Astrocyte of the cerebellum (primary cell): ENCODE results near the gene DHCR24.

ENCODE experiments used
- DNase-seq: peaks from one replicate; pipeline ENCODE4 v3.0.0-alpha.2; 2011; ENCODE audit warnings: low read depth
- H3K4me3 ChIP-seq: 2 replicates; pipeline ENCODE4 v1.5.1; 2011; ENCODE audit warnings: mild to moderate bottlenecking, low read depth, low read length, moderate library complexity
- CTCF ChIP-seq: IDR thresholded peaks from 2 replicates; pipeline ENCODE4 v1.5.1; 2012; ENCODE audit warnings: low read length, low read depth, moderate library complexity, mild to moderate bottlenecking; ENCODE audit errors: missing control alignments
- in situ Hi-C: cut with HindIII; loops from 2 replicates; pipeline ENCODE4 v1.10.0; 2017; ENCODE audit warnings: low sequenced_read_pairs

DHCR24 gene

GRCh38 chr1:54857746-54858561 lies 29.0 kb downstream of the DHCR24 start:
- no peak for TF ChIP-seq CTCF
- H3K4me3 ChIP-seq: no peak overlapping the region
- in situ Hi-C loops: no loop called here
- peak; percentile 35 for DNase-seq

GRCh38 chr1:54857141-54857540 lies 29.9 kb downstream of the DHCR24 start:
- DNase-seq: no peak
- H3K4me3 ChIP-seq: no peak overlapping the region
- no peak for TF ChIP-seq CTCF
- in situ Hi-C loops: no loop called here

GRCh38 chr1:54854381-54855020 lies 32.5 kb downstream of the DHCR24 start:
- in situ Hi-C loops: no loop called here
- no peak overlapping the region for H3K4me3 ChIP-seq
- no peak for DNase-seq
- no peak for TF ChIP-seq CTCF

- in situ Hi-C loops: no loop called here
- no peak for TF ChIP-seq CTCF
- no peak for DNase-seq
- no peak overlapping the region for H3K4me3 ChIP-seq
Observed at GRCh38 chr1:54853793-54854370, 33.1 kb downstream of the DHCR24 start.

DNA sequence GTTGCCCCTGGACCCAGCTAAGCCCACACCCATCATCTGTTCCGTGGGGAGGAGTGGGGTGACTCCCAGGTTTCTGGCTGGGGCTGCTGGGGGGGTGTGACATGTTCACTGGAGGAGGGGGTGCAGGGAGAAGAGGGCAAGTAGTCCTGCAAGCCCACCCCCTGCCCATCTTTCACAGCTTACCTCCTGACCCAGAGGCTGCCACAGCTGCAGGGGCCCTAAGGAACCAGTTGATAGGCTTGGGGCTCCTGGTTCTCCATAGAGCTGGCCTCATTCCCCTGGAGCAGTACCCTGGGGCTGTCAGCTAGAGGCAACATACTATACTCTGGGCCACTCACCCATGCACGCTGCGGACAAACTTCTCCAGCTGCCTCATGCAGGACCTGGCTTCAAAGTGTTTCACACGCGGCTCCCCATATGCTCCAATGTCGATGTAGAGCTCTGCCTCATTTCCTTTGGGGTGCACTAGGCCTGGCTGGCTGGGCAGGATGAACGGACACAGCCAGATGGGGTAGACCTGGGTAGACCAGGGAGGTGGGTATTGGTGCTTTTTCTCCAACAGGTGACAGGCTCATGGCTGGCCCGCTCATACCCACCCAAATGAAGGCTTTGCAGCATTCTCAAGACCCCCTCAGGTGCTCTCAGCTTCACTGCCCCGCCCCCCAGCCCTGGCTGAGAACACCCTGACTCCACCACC lies 33.8 kb downstream of the DHCR24 start:
- H3K4me3 ChIP-seq: no peak overlapping the region
- DNase-seq: no peak
- in situ Hi-C loops: no loop called here
- no peak for TF ChIP-seq CTCF

GRCh38 chr1:54851936-54852524 lies 35.0 kb downstream of the DHCR24 start:
- DNase-seq: no peak
- no peak overlapping the region for H3K4me3 ChIP-seq
- in situ Hi-C loops: no loop called here
- no peak for TF ChIP-seq CTCF
